ENCODE results near the gene PCDHA1.

- no peak for TF ChIP-seq CTCF (IDR thresholded peaks at IDR 0.05)
- no peak for TF ChIP-seq POLR2A (IDR thresholded peaks at IDR 0.05)
Observed at GRCh38 chr5:141003031-141003430, 217.1 kb downstream of the PCDHA1 start.

Data from body of pancreas (tissue), 4 donors.